Epithelial cell of esophagus (primary cell): ENCODE data around the gene DNAH14.
"Not testable (repeated sequence)": the region's sequence is repeated elsewhere in the genome, so short reads cannot be mapped to it uniquely, and the experiment has no call there.

Source experiments
- DNase-seq: peaks from one replicate; pipeline ENCODE4 v3.0.0; 2010; ENCODE audit warnings: low read depth
- H3K4me3 ChIP-seq: 2 replicates; pipeline ENCODE4 v1.5.1; 2011; ENCODE audit warnings: mild to moderate bottlenecking, low read length, control low read depth
- TF ChIP-seq, protein P1 (sequence below): IDR thresholded peaks from 2 replicates; pipeline ENCODE4 v1.5.1; 2011; ENCODE audit warnings: low read depth, mild to moderate bottlenecking, low read length, control low read depth, inconsistent platforms; ENCODE audit not compliant: insufficient read depth; ENCODE audit errors: missing control alignments

Gene DNAH14

DNA sequence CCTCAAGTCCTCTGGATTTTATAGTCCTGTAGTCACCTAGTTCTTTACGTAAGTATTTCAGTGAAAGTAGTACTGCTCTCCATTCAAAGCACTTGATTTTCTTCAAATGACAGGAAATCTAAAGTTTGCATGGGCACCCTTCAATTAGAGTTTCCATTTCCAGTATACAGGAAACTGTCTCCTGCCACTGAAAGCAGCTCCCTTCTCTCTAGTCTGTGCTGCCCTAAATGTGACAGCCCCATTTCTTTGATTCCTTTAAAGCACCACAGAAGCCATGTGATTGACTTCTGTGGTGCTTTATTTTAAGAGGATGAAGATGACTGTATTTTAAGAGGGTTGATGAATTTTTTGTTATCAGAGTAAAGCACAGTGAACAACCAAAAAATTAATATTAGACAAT lies 226.1 kb downstream of the DNAH14 start:
- TF ChIP-seq, protein P1, sequence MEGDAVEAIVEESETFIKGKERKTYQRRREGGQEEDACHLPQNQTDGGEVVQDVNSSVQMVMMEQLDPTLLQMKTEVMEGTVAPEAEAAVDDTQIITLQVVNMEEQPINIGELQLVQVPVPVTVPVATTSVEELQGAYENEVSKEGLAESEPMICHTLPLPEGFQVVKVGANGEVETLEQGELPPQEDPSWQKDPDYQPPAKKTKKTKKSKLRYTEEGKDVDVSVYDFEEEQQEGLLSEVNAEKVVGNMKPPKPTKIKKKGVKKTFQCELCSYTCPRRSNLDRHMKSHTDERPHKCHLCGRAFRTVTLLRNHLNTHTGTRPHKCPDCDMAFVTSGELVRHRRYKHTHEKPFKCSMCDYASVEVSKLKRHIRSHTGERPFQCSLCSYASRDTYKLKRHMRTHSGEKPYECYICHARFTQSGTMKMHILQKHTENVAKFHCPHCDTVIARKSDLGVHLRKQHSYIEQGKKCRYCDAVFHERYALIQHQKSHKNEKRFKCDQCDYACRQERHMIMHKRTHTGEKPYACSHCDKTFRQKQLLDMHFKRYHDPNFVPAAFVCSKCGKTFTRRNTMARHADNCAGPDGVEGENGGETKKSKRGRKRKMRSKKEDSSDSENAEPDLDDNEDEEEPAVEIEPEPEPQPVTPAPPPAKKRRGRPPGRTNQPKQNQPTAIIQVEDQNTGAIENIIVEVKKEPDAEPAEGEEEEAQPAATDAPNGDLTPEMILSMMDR = no peak
- no peak overlapping the region for H3K4me3 ChIP-seq
- no peak for DNase-seq

DNA sequence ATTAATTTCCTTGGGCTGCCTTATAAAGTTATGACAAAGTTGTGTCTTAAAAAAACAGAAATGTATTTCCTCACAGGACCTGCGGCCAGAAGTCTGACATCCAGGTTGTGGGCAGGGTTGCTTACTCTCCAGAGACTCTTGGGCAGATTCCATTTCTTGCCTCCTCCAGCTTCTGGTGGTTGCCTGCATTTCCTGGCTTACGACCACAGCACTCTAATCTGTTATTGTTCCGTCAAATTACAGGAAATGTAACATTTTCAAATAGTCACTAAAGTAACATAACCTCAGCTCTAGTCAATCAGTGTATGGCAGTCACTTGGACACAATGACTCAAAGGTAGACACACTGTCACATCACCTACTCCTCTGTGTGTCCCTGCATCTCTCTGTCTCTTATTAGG lies 226.8 kb downstream of the DNAH14 start:
- TF ChIP-seq, protein P1 = no peak
- DNase-seq = no peak
- H3K4me3 ChIP-seq = no peak overlapping the region

DNA sequence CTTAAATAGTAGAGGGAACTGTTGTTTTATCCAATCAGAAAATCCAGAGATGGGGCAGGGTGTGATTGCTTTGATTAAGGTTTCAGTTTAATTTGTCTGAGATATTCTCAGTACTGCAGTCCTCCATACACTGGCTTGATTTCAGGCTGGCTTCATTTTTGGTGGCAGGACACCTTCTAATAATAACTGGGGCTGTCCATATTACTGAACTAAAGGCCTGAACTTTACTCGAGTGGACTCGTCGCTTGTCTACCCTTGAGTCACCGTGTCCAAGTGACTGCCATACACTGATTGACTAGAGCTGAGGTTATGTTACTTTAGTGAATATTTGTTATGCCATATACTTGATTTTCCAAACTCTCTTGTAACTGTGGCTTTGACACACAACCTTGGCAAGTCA lies 228.8 kb downstream of the DNAH14 start:
- H3K4me3 ChIP-seq = no peak overlapping the region
- DNase-seq = no peak

DNA sequence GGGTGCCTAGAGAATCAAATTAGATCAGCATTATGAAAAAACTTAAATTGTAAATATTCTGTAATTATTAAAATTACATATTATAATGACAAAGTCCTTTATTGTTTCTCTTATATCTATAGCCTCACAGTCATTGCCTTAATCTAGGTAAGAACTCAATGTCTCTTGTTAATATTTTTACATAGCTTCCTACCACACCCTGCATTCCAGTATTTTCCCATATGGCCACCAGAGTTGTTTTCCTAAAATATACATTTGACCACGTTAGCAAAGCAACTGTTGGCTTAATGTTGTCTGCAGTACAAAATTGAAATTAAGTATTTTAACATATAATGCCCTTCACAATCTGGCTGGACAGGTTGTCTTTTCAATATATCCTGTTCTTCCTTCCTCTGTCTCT lies 230.3 kb downstream of the DNAH14 start:
- DNase-seq = no peak
- TF ChIP-seq, protein P1 = no peak
- H3K4me3 ChIP-seq = no peak overlapping the region

More for the DNA sequence above, 228.8 kb downstream of the DNAH14 start:
- TF ChIP-seq, protein P1 = no peak

DNA sequence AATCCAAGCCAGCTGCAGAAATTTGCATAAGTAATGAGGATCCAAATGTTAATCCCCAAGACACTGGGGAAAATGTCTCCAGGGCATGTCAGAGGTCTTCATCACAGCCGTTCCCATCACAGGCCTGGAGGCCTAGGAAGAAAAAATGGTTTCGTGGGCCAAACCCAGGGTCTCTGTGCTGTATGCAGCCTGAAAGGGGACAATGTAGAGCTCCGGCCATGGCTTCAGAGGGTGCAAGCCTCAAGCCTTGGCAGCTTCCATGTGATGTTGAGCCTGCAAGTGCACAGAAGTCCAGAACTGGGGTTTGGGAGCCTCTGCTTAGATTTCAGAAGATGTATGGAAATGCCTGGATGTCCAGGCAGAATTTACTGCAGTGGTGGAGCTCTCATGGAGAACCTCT lies 247.9 kb downstream of the DNAH14 start:
- not testable (repeated sequence) for H3K4me3 ChIP-seq, DNase-seq

DNA sequence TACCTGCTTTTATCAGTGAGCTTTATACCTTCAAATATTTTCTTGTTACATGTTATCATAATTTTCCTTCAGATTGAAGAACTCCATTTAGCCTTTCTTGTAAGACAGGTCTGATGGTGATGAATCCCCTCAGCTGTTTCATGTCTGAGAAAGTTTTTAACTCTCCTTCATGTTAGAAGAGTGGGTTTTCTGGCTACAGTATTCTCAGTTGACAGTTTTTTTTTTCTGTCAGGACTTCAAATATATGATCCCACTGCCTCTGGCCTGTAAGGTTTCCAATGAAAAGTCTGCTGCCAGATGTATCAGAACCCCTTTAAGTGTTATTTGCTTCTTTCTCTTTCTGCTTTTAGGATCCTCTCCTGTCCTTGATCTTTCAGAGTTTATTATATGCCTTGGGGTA lies 250.2 kb downstream of the DNAH14 start:
- no peak for DNase-seq
- H3K4me3 ChIP-seq = no peak overlapping the region
- TF ChIP-seq, protein P1 = no peak

DNA sequence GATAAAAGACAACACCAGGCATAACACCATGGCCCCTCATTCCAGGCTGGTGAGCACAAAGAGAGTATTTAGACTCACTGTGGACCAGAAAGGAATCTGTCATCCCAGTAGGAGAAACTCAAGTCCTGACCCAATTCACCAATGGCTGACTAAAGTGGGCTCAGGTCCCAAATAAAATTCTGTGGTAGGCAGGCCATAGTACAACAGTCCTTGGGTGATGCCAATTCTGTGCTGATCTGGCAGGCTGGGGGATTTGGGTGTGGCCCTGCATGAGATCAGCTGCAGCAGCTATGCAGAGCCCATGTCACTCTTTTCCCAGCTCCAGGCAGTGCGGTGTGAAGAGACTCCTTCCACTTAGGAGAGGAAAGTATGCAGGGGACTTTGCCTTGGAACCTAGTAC lies 253.2 kb downstream of the DNAH14 start:
- no peak overlapping the region for H3K4me3 ChIP-seq
- no peak for DNase-seq
- TF ChIP-seq, protein P1 = no peak

DNA sequence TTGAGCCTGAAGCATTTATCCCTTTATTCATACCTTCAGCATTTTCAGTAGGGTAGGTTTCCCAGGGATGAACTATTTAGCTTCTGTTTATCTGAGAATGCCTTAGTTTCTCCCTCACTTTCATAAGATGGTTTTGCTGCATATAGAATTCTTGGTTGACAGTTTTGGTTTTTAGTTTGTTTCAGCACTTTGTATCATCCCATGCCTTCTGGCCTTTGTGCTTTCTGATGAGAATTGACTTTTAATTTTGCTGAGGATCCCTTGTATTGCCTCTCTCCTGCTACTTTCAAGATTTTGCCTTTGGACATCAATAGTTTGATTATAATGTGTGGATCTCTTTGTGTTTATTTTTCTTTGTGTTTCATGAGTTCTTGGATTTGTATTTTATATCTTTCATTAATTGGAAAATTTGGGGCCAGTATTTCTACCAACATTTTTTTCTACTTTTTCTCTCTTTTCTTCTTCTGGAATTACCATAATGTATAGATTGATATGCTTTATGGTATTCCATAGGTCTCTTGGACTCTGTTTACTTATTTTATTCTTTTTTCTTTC lies 261.8 kb downstream of the DNAH14 start:
- DNase-seq = no peak
- no peak overlapping the region for H3K4me3 ChIP-seq

More for the DNA sequence above, 261.8 kb downstream of the DNAH14 start:
- TF ChIP-seq, protein P1 = no peak
